ENCODE results near the gene WFDC11. TPM values are rescaled to one million over a fixed set of nuclear protein-coding genes. Genes with fewer than 3 reads are reported as not detected.

WFDC11 gene
- total RNA-seq, 2 donors from 2014 or later: not detected

GRCh38 chr20:45636513-45636912 lies 33.5 kb downstream of the WFDC11 start:
- TF ChIP-seq POLR2A (IDR thresholded peaks at IDR 0.05) (no peak), CTCF (IDR thresholded peaks at IDR 0.05) (no peak)
- Histone ChIP-seq H3K4me1 (no peaks in the 10 kb centered on the region), H3K36me3 (replicated peaks in 1 of 2; ENCODE audit: insufficient read depth in 1 of 2, low read depth in 2 of 2) (no peaks in the 10 kb centered on the region), H3K4me3 (no peak overlapping the region), H3K9me3 (no peaks in the 10 kb centered on the region), H3K27ac (no peak overlapping the region), H3K27me3 (no peaks in the 10 kb centered on the region)
- ATAC-seq (no peak), DNase-seq (no peak)
- WGBS, 2 donors: 68 to 93% methylated on average over 1 of the region's 1 CpG
- intact Hi-C loops (cut with DNase I): no loop called here

GRCh38 chr20:45631184-45631583 lies 38.9 kb downstream of the WFDC11 start, which contains the start of gene WFDC9:
WFDC9 (minus strand) TSS chr20:45631284; CDS start chr20:45610181, 21,103 bp downstream.
- intact Hi-C loops (cut with DNase I): no loop called here
- WGBS, 2 donors: 65 to 68% methylated on average over 4 of the region's 4 CpGs
- ATAC-seq: no peak

GRCh38 chr20:45630371-45630770 lies 39.7 kb downstream of the WFDC11 start:
- Histone ChIP-seq H3K9me3 (no peaks in the 10 kb centered on the region), H3K27ac (no peak overlapping the region), H3K36me3 (replicated peaks in 1 of 2; ENCODE audit: insufficient read depth in 1 of 2, low read depth in 2 of 2) (no peaks in the 10 kb centered on the region), H3K27me3 (no peaks in the 10 kb centered on the region), H3K4me3 (no peak overlapping the region), H3K4me1 (no peaks in the 10 kb centered on the region)
- no peak for ATAC-seq
- DNase-seq: no peak
- TF ChIP-seq CTCF (IDR thresholded peaks at IDR 0.05) (no peak), POLR2A (IDR thresholded peaks at IDR 0.05) (no peak)
- intact Hi-C loops (cut with DNase I): no loop called here

More at GRCh38 chr20:45631184-45631583, 38.9 kb downstream of the WFDC11 start, which contains the start of gene WFDC9:
- Histone ChIP-seq H3K4me1 (no peaks in the 10 kb centered on the region), H3K36me3 (replicated peaks in 1 of 2; ENCODE audit: insufficient read depth in 1 of 2, low read depth in 2 of 2) (no peaks in the 10 kb centered on the region), H3K27ac (no peak within 1 kb of the TSS), H3K27me3 (no peaks in the 10 kb centered on the region), H3K4me3 (no peak within 1 kb of the TSS), H3K9me3 (no peaks in the 10 kb centered on the region)
- DNase-seq: no peak
- no peak for TF ChIP-seq POLR2A (IDR thresholded peaks at IDR 0.05)
- no peak for TF ChIP-seq CTCF (IDR thresholded peaks at IDR 0.05)

- Histone ChIP-seq H3K4me1 (no peaks in the 10 kb centered on the region), H3K27ac (no peak within 1 kb of the TSS), H3K9me3 (no peaks in the 10 kb centered on the region), H3K36me3 (replicated peaks in 1 of 2; ENCODE audit: insufficient read depth in 1 of 2, low read depth in 2 of 2) (no peaks in the 10 kb centered on the region), H3K4me3 (no peak within 1 kb of the TSS), H3K27me3 (no peaks in the 10 kb centered on the region)
- TF ChIP-seq POLR2A (IDR thresholded peaks at IDR 0.05) (no peak), CTCF (IDR thresholded peaks at IDR 0.05) (peak; percentile 21 to 59 (median 56))
- intact Hi-C loops (cut with DNase I): no loop called here
- DNase-seq (peak; percentile 30 to 53 (median 46)), ATAC-seq (peak; percentile 64)
- 8 to 12% methylated on average over 8 to 9 of the region's 9 CpGs for WGBS, 2 donors
Measured at GRCh38 chr20:45629496-45630100, 40.4 kb downstream of the WFDC11 start, which contains the start of gene WFDC10A. WFDC10A (plus strand) TSS chr20:45629739; CDS start chr20:45629814, 75 bp downstream.

- 69 to 80% methylated on average over 2 of the region's 2 CpGs for WGBS, 2 donors
- no peak overlapping the region for H3K4me3 ChIP-seq
- no peaks in the 10 kb centered on the region for H3K9me3 ChIP-seq
- DNase-seq (no peak), ATAC-seq (no peak)
- H3K36me3 ChIP-seq (replicated peaks in 1 of 2; ENCODE audit: insufficient read depth in 1 of 2, low read depth in 2 of 2): no peaks in the 10 kb centered on the region
- TF ChIP-seq CTCF (IDR thresholded peaks at IDR 0.05) (no peak), POLR2A (IDR thresholded peaks at IDR 0.05) (no peak)
- no peaks in the 10 kb centered on the region for H3K27me3 ChIP-seq
- intact Hi-C loops (cut with DNase I): no loop called here
- no peak overlapping the region for H3K27ac ChIP-seq
- H3K4me1 ChIP-seq: peaks cover 5% of the 10 kb centered on the region
Measured at GRCh38 chr20:45626540-45626939, 43.5 kb downstream of the WFDC11 start.

All from body of pancreas (tissue), 4 donors.